Mucosa of rectum (tissue), 2 donors: ENCODE measurements around the gene FHAD1.

Experiments used
- H3K27ac ChIP-seq, 2 donors: one replicate each; pipeline ENCODE4 v1.7.0; 2013; ENCODE audit warnings: inconsistent platforms in 2 of 2, low read depth in 2 of 2, low read length in 2 of 2
- H3K27me3 ChIP-seq, 2 donors: one replicate each; pipeline ENCODE4 v1.7.0; 2013; ENCODE audit warnings: low read length in 2 of 2; ENCODE audit not compliant: control insufficient read depth in 2 of 2, insufficient read depth in 2 of 2
- H3K36me3 ChIP-seq, 2 donors: one replicate each; pipeline ENCODE4 v1.7.0; 2013; ENCODE audit warnings: low read length in 2 of 2; ENCODE audit not compliant: control insufficient read depth in 2 of 2, insufficient read depth in 2 of 2
- H3K4me1 ChIP-seq, 2 donors: one replicate each; pipeline ENCODE4 v1.7.0; 2013; ENCODE audit warnings: low read length in 2 of 2, mild to moderate bottlenecking in 1 of 2; ENCODE audit not compliant: control insufficient read depth in 2 of 2, insufficient read depth in 2 of 2
- H3K4me3 ChIP-seq, 2 donors: one replicate each; pipeline ENCODE4 v1.7.0; 2013; ENCODE audit warnings: low read length in 2 of 2
- H3K9ac ChIP-seq, 2 donors: one replicate each; pipeline ENCODE4 v1.7.0; 2013; ENCODE audit warnings: low read length in 2 of 2, low read depth in 1 of 2, mild to moderate bottlenecking in 1 of 2
- H3K9me3 ChIP-seq, 2 donors: one replicate each; pipeline ENCODE4 v1.7.0; 2013; ENCODE audit warnings: low read length in 2 of 2; ENCODE audit not compliant: control insufficient read depth in 2 of 2
- donor health status: healthy.
- donor health status: Normal muscosa, but diverticular disease.

Gene FHAD1

GRCh38 chr1:15405106-15405850 lies 158.3 kb downstream of the FHAD1 start:
- H3K4me3 ChIP-seq: no peak overlapping the region
- no peaks in the 10 kb centered on the region for H3K27me3 ChIP-seq
- H3K4me1 ChIP-seq: peaks cover 4% of the 10 kb centered on the region in 2 donors
- H3K36me3 ChIP-seq: no peaks in the 10 kb centered on the region
- H3K9ac ChIP-seq: no peak overlapping the region
- H3K9me3 ChIP-seq: no peaks in the 10 kb centered on the region
- no peak overlapping the region for H3K27ac ChIP-seq

- H3K9ac ChIP-seq: no peak overlapping the region
- H3K36me3 ChIP-seq: no peaks in the 10 kb centered on the region
- no peaks in the 10 kb centered on the region for H3K27me3 ChIP-seq
- no peaks in the 10 kb centered on the region for H3K9me3 ChIP-seq
- H3K4me1 ChIP-seq: peaks cover 12% of the 10 kb centered on the region in 2 donors
- H3K27ac ChIP-seq: no peak overlapping the region
- no peak overlapping the region for H3K4me3 ChIP-seq
Measured at GRCh38 chr1:15406614-15407559, 159.9 kb downstream of the FHAD1 start.

GRCh38 chr1:15407580-15407979 lies 160.6 kb downstream of the FHAD1 start:
- Histone ChIP-seq H3K9me3 (no peaks in the 10 kb centered on the region), H3K27ac (no peak overlapping the region), H3K36me3 (no peaks in the 10 kb centered on the region), H3K4me3 (no peak overlapping the region), H3K27me3 (no peaks in the 10 kb centered on the region), H3K9ac (no peak overlapping the region), H3K4me1 (peaks cover 18% of the 10 kb centered on the region in 2 donors)

- Histone ChIP-seq H3K27me3 (no peaks in the 10 kb centered on the region), H3K4me1 (peaks cover 30 to 31% of the 10 kb centered on the region in 2 donors), H3K4me3 (peak overlapping the region; percentile 83 to 94), H3K27ac (peak overlapping the region; percentile 25 to 32), H3K9me3 (no peaks in the 10 kb centered on the region), H3K36me3 (peaks cover 0 to 2% of the 10 kb centered on the region in 2 donors), H3K9ac (peak overlapping the region; percentile 24 to 89)
Measured at GRCh38 chr1:15408890-15409387, 161.9 kb downstream of the FHAD1 start.

GRCh38 chr1:15409388-15410222 lies 162.6 kb downstream of the FHAD1 start, which contains the start of gene EFHD2:
Gene EFHD2 (plus strand): TSS chr1:15409888. CDS start chr1:15409972, 84 bp downstream.
- H3K4me3 ChIP-seq: peak within 1 kb of the TSS; percentile 83 to 94
- H3K36me3 ChIP-seq: peaks cover 4 to 6% of the 10 kb centered on the region in 2 donors
- H3K4me1 ChIP-seq: peaks cover 37 to 38% of the 10 kb centered on the region in 2 donors
- peak within 1 kb of the TSS; percentile 89 to 92 for H3K9ac ChIP-seq
- H3K27me3 ChIP-seq: no peaks in the 10 kb centered on the region
- H3K27ac ChIP-seq: peak within 1 kb of the TSS; percentile 91 to 93
- H3K9me3 ChIP-seq: no peaks in the 10 kb centered on the region

GRCh38 chr1:15410223-15410883 lies 163.3 kb downstream of the FHAD1 start:
- H3K36me3 ChIP-seq: peaks cover 4 to 10% of the 10 kb centered on the region in 2 donors
- H3K9me3 ChIP-seq: no peaks in the 10 kb centered on the region
- H3K9ac ChIP-seq: peak overlapping the region; percentile 89 to 92
- H3K27me3 ChIP-seq: no peaks in the 10 kb centered on the region
- H3K4me1 ChIP-seq: peaks cover 42 to 45% of the 10 kb centered on the region in 2 donors
- peak overlapping the region; percentile 91 to 93 for H3K27ac ChIP-seq
- peak overlapping the region; percentile 83 to 94 for H3K4me3 ChIP-seq

- Histone ChIP-seq H3K4me3 (peak overlapping the region; percentile 83 to 94), H3K36me3 (peaks cover 4 to 10% of the 10 kb centered on the region in 2 donors), H3K27ac (peak overlapping the region; percentile 91 to 93), H3K4me1 (peaks cover 45 to 50% of the 10 kb centered on the region in 2 donors), H3K9me3 (no peaks in the 10 kb centered on the region), H3K27me3 (no peaks in the 10 kb centered on the region), H3K9ac (peak overlapping the region; percentile 89 to 92)
Measured at GRCh38 chr1:15410884-15411245, 163.8 kb downstream of the FHAD1 start.

GRCh38 chr1:15411593-15412137 lies 164.6 kb downstream of the FHAD1 start:
- Histone ChIP-seq H3K9ac (peak overlapping the region; percentile 89 to 92), H3K4me3 (peak overlapping the region; percentile 83 to 94), H3K36me3 (peaks cover 4 to 10% of the 10 kb centered on the region in 2 donors), H3K27ac (peak overlapping the region; percentile 91 to 93), H3K4me1 (peaks cover 52 to 58% of the 10 kb centered on the region in 2 donors), H3K9me3 (no peaks in the 10 kb centered on the region), H3K27me3 (no peaks in the 10 kb centered on the region)
